NOMO-1 (cell line): ENCODE data around the gene ACSL5.
A peak's percentile ranks its signal among the peaks of the same experiment; 100 is the strongest.
"Not testable (repeated sequence)": the region's sequence is repeated elsewhere in the genome, so short reads cannot be mapped to it uniquely, and the experiment has no call there.

Source experiments
- DNase-seq, 2 experiments: peaks; one replicate each; lab custom pipeline; 2025; ENCODE audit not compliant: unreplicated experiment in 2 of 2; lab: John Stamatoyannopoulos, UW

ACSL5 gene

DNA sequence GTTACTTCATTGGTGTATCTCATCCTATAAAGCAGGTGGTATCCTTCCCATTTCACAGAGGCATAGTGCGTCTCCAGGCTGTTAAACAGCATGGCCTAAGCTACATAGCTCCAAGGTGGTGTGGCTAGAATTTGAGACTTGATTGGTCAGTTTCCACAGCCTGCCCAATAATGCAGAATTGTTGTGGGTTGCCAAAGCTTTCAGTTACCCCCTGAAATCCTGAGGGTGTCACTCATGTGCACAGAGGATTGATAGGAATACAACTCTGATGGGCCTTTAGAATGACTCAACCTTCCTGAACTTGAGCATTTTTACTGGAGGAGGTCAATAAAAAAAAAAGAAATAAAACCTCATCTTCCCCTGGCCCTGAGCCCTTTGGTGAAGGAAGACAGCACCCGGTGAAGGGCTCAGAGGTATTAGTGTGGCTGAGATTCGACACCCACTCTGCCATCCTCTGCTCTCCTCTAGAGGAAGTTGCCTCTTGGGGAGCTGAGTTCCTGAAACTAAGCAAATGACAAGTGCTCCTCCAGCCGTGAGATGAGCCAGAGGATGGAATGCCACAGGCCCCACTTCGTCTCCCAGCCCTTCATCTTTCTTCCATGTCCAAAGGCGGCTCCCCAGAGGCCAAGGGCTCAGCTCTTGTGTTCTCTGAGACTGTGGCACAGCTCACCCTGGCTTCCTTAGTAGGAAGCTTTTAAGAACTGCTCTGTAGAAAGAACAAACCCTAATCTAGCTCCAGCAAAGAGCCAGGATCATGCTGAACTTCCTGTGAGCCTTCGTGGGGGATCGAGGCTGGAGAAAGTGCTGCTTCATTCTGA, 1.0 kb downstream of the ACSL5 start:
- peak; percentile 18 to 22 for DNase-seq

DNA sequence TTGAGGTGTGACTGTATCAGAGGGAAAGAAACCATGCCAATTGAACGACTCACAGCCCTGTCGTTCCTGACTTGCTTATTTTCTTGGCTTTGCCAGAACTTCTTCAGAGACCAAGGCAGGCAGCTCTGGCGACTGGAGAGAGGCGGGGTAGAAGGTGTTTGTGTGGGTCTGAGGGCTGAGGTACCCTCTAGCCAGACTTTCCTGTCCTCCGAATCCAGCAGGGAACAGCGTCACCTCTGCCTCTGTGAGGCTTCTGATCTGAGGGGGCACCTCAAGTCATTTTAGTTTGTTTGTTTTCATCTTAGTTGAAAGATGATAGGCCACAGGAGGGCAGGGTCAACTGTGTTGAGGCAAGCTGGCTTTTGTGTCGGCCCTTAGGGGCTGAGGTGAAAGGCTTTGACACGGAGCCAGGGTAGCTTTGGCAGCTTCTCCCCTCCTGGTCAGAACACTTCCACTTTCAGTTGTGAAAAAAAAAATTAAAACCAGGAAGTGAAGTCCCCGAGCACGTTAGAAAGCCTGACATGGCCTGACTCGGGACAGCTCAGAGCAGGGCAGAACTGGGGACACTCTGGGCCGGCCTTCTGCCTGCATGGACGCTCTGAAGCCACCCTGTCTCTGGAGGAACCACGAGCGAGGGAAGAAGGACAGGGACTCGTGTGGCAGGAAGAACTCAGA, 1.9 kb downstream of the ACSL5 start:
- peak; percentile 75 to 83 for DNase-seq

DNA sequence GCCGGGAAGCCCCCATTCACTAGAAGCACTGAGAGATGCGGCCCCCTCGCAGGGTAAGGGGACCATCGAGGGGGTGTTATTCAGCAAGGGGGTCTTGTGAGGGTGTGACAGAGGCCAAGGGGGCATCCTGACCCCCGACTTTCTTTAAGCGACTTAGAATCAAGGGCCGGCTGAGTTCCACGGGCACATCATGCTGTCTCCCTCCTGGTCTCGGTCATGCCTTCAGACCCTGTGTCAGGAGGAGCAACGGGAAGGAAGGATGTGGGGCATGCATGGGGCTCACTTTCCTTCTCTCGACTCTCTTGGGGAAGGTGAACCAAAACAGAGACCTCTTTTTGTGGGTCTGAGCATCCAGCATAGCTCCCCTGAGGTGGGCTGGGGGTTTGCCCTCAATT, 2.5 kb downstream of the ACSL5 start:
- DNase-seq, result no peak

DNA sequence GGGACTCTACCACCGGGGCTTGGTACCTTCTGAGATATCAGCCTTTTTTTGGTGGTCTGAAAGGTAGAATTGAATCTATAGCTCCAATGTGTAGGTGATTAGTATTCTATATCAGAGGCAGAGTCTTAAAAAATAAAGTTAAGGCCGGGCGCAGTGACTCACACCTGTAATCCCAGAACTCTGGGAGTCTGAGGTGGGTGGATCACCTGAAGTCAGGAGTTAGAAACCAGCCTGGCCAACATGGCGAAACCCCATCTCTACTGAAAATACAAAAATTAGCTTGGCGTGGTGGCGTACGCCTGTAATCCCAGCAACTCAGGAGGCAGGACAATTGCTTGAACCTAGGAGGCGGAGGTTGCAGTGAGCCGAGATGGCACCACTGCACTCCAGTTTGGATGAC, 3.2 kb downstream of the ACSL5 start:
- not testable (repeated sequence) for DNase-seq

DNA sequence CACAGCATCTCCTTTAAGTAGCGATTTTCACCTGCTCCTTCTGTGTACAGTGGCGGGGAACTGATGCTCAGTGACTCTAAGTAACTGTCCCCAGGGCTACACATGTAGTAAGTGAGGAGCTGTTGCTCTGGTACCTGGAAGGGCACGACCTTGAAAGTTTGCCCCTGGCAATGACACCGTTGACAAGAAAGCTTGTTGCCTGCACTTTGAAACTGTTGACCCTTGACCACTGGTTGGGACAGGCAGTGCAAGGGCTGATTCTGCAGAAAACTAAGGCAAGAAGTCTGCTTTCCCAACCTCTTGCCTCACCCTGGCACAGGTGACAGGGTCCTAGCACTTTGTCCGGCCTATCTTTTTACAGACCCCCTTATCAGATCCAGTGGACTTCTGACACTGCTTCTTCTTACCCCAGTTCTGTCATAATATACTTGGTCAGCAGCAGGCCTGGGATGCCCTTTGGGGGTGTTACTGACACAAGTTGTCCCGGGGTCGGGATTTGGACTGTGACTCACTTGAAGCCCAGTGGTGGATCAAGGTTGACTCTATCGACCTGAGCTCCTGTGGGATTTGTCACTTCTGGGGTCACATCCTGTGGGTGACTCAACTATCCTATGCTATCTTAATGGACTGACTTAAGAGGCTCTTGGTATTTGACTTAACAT, 5.8 kb downstream of the ACSL5 start:
- no peak for DNase-seq

DNA sequence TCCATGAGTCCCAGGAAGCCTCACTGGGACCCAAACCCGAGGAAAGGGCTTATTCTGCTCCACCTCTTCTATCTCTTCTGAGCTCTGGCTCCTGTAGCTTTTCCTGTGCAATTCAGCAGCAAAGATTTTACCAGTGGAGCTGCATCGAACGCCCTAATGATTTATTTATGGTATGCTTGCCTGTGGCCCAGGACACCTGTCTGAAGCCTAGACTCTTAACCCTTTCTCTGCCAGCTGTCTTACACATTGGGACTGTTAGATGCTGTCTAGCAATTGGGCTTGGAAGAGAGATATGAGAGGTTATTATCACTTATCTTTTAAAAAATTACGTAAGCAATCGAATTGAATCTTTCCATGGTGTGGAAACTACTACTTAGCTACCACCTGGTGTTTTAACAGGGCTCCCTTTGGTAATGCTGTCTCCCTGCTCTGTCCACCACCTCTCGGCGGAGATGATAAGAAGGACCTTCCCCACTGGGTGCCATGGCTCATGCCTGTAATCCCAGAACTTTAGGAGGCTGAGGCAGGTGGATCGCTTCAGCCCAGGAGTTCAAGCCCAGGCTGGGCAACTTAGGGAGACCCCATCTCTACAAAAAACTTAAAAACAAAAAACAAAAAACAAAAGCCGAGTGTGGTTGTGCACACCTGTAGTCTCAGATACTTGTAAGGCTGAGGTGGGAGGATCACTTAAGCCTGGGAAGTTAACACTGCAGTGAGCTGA, 8.8 kb downstream of the ACSL5 start:
- no peak for DNase-seq

DNA sequence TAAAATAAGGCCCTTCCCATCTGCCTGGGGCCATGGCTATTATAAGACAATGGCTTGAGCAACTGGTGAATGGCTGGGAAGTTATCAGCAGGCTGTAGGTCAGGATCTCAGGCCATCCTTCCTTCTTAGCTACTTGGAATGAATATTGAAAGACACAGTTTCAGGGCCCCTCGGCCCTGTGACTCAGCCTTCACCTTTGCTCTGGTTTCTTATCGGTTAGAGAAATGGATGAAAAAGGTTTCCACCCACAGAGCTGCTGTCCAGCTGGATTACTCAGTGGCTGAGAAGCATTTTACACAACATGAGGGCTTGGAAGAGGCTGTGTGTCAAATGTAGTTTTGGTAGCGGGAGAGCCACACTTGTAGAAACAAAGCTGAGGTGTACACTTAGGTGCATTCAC, 9.4 kb downstream of the ACSL5 start:
- no peak for DNase-seq

DNA sequence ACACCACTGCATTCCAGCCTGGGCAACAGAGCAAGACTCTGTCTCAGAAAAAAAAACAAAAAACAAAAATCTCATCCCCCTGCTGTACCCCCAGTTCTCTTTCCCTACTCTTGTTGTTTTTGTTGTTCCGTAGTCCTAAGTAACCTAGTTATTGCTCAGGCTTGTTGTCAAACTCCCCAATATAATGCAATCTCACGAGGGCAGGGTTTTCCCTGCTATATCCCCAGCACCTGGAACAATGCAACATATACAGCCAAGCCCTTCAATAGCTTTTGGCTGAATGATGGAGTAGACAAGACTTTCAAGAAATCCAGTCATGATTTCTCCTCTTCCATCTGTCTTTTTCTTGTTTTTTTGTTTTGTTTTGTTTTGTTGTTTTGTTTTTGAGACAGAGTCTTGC, 10.2 kb downstream of the ACSL5 start:
- no peak for DNase-seq

DNA sequence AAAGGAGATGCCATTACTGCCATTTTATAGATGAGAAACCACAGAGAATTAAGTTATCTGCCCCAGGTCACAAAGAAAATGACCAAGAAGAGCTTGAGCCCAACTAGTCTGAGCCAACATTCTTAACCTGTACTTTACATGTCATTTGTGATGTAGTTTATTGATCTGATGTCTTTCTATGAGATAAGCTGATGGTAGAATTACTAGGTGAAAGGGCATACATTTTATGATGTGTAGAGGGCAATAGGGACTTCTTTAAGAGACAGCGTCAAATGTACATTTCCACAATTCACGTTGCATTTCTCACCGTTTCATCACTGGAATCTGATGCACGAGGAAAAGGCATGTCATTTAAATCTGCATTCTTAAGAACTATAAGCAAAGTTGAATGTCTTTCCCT, 11.3 kb downstream of the ACSL5 start:
- no peak for DNase-seq

DNA sequence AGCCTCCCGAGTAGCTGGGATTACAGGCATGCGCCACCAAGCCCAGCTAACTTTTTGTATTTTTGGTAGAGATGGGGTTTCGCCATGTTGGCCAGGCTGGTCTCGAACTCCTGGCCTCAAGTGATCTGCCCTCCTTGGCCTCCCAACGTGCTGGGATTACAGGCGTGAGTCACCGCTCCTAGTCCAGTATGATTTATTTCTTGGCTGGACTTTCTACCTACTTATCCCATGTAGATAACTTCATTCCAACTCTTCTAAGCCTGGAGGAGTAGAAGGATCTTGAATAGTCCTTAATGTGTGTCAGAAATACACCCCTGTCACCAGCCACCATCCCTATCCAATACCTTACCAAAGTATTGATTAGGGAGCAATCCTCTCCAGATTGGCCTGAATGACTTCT, 14.1 kb downstream of the ACSL5 start:
- not testable (repeated sequence) for DNase-seq

DNA sequence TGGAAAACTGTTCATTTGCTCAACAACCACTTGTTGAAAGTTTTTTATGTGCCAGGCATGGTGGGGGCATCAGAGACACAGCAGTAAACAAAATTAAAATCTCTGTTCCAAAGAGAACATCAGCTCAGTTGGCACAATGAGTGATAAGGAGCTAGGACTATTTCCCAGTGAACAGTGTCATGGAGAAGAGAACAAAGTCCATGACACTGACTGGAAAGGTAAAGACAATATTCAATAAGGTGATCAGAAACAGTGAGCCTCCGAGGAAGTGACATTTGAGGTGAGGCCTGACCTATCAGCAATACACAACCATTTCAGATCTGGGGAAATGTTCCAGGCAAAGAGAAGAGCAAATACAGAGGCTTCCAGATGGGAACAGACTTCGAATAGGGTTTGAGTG, 14.6 kb downstream of the ACSL5 start:
- no peak for DNase-seq

DNA sequence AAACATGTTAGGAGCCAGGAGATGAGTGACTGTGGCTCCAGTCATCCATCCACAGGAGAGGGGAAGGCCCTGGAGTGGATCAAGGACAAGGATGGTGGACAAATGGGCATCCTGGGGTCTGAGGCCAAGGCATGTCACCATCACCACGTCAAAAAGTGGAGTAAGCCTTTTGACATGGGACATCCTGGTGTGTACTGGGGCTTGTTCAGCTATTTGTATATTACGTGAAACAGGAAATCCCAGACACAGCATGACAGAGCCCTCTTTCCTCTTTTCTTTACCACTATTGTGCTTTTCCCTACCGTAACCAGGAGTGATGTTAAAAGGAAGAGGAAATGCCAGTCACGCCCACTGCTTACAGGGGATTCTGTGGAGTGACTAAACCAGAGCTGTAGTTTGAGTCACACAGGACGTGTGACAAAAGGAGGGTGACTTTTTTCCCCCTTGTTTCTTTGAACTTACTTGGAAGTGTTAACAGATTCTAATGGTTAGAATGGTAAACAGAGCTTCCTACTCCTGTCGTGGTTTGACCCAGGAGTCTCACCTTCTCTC, 15.4 kb downstream of the ACSL5 start:
- DNase-seq, result peak; percentile 46 to 84

DNA sequence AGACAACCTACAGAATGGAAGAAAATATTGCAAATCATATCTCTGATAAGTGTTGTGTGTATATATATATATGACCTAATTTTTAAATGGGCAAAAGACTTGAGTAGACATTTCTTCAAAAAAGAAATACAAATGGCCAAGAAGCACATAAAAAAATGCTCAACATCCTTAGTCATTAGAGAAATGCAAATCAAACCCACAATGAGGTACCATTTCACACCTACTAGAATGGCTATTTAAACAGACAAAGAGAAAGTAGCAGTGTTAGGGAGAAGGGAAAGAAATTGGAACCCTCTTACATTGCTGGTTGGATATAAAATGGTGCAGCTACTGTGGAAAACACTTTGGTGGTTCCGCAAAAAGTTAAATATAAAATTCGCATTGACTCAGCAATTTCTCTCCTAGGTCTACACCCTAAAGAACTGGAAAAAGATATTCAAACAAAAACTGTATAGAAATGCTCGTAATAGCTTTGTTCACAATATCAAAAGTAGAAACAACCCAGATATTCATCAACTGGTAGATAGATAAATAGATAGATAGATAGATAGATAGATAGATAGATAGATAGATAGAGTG, 16.3 kb downstream of the ACSL5 start:
- no peak for DNase-seq

DNA sequence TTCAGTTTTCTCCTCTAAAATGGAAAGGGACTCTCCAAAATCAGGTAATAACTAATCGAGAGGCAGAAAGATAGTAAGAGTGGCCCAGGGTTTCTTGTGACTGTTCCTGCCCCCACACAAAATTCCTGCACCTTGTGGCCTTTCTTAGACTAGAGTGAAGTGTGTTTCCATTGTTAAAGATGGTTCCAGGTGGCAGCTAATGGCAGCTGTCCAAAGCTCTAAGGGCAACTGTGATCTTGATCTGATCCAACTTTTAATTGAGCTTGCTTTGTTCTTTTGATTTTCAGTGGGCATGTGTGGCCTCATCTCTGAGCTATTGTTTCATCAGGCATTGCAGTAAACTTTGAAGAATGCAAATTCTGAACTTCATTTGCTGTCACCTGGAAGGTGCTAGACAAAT, 19.4 kb downstream of the ACSL5 start:
- DNase-seq, result no peak

DNA sequence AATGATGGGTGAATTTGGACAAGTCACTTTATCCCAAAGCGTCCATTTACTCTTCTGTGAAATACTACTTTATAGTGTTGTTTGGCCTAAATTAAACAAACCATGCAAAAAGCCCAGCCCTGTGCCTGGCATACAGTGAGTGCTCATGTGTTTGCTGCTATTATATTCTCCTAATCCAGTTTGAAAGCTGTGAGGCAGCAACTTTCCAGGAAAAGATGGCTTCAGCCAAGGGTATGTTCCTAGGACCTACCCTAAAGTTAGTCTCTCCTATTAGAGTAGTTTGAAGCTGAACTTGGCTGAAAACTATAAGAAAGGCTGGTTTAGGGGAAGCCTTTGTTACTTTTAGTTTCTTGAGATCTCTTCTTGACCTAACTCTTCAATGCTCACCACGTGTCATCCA, 19.9 kb downstream of the ACSL5 start:
- no peak for DNase-seq

DNA sequence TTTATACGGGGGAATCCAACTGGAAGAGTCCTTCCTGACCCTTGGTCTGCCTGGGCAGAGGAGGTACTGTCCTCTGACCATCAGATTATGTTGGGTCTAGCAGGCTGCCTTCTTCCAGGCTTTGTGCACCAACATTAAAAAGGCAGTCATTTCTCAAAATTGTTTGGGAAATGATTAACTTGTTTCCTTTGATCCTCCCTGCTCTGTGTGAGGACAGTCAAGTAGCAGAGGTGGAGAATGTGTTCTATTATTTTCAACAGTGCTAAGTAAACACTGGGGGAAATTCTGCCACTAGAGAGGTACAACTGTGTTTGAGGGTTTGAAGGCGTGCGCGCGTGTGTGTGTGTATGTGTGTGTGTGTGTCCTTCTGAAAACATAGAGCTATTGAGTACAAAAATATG, 20.6 kb downstream of the ACSL5 start:
- no peak for DNase-seq

DNA sequence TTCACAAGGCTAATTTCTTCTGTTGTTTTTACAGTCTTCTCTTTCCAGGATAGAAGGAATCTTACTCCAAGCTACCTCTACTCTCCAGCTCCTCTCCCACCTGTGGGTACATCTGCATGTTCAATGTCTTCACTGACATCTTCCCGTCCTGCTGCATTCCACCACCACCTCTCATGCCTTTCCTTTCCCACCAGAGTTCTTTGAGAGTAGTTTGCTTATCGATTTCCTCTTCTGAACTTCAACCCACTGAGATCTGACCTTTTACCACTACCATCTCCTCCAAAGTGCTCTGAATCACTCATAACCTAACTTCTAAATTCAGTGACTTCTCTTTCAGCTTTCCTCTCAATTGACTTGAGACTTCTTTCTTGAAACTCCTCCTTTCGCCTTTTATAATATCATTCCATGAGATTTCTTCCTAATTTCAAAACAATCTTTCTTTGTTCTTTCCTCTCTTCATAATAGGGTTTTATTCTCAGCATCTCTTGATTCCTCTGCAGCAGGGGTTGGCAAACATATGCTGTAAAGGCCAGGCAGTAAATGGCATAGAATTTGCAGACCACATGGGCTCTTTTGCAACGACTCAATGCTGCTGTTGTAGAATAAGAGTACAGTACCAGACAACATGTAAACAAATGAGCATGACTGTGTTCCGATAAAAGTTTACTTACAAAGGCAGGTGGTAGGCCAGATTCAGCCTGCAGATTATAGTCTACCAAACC, 22.1 kb downstream of the ACSL5 start:
- no peak for DNase-seq

DNA sequence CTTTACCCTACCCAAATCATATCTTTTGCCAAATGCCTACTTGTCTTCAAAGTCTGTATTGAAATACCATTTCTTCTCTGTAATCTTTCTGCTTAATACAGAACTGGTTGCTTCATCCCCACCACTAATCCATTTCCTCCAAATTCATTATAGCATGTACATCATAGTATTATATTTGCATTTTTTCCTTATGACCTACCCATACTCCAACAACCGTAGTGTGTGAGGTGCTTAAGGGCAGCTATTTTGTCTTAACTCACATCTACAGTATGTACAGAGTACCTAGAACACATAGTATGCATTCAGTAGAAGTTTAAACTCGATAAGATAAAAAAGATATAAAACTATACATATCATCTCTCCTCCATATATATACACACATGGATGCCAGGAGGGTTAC, 23.7 kb downstream of the ACSL5 start:
- no peak for DNase-seq

DNA sequence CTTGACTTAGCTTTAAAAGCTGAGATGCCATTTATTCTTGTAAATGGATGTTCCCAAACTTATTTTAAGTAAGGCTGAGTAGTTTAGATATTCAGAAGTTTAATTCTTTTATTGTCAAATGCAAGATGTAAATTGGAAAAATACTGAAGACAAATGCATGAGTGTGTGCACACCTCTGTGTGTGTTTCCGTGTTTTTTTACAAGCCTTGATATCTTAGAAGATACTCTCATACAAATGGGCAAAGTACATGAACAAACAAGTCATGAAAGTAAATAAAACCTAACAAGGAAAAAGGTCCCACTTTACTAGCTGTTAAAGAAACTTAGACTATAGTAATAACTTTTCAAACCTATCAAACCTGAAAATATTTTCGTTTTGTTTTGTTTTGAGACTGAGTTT, 29.0 kb downstream of the ACSL5 start:
- no peak for DNase-seq

DNA sequence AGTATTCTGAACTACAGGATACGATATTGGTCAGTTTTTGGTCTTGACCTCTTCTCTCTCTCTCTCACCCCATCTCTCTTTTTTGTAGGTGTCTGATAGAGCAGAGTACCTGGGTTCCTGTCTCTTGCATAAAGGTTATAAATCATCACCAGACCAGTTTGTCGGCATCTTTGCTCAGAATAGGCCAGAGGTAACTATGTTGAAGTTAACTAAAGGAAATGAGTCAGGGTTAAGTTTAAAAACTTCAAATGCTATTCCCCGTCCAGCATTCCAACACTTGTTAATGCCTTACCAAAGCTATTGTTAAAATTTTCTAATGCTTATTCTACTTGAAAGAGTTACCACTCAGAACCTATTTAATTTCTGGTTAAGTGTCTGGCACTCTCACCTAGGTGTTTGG, 30.7 kb downstream of the ACSL5 start:
- no peak for DNase-seq
